Neural cell (in vitro differentiated cells): Measurements from ENCODE around the gene LRP5.

ENCODE experiments used
- CTCF ChIP-seq: fragments of 450-650 bp; IDR thresholded peaks from 2 replicates; pipeline ENCODE4 v1.5.1; 2014; ENCODE audit warnings: antibody characterized with exemption, mild to moderate bottlenecking, moderate library complexity; ENCODE audit not compliant: poor library complexity, severe bottlenecking
- EP300 ChIP-seq: fragments of 450-650 bp; conservative IDR thresholded peaks from 2 replicates; pipeline ENCODE4 v1.6.1; 2014; ENCODE audit warnings: antibody characterized with exemption, mild to moderate bottlenecking, moderate library complexity; ENCODE audit not compliant: poor library complexity, severe bottlenecking
- EZH2 ChIP-seq: fragments of 200-600, 300-800 bp; shearing (Covaris generic), sonication (generic); IDR thresholded peaks from 2 replicates; pipeline ENCODE4 v1.6.1; 2014; ENCODE audit warnings: antibody characterized with exemption, low read length, borderline replicate concordance, mild to moderate bottlenecking; ENCODE audit not compliant: insufficient read depth, poor library complexity, severe bottlenecking
- POLR2AphosphoS5 ChIP-seq: IDR thresholded peaks from 2 replicates; pipeline ENCODE4 v1.6.1; 2012
- RAD21 ChIP-seq: fragments of 450-650 bp; conservative IDR thresholded peaks from 2 replicates; pipeline ENCODE4 v1.6.1; 2014; ENCODE audit warnings: antibody characterized with exemption, mild to moderate bottlenecking, moderate library complexity
- REST ChIP-seq: IDR thresholded peaks from 2 replicates; pipeline ENCODE4 v1.6.1; 2012; ENCODE audit warnings: borderline replicate concordance
- SMC3 ChIP-seq: fragments of 450-650 bp; conservative IDR thresholded peaks from 2 replicates; pipeline ENCODE4 v1.6.1; 2014; ENCODE audit warnings: antibody characterized with exemption, mild to moderate bottlenecking, moderate library complexity; ENCODE audit not compliant: poor library complexity
- TAF1 ChIP-seq: IDR thresholded peaks from 2 replicates; pipeline ENCODE4 v1.6.1; 2012; ENCODE audit warnings: low read depth

- TF ChIP-seq SMC3 (no peak), CTCF (no peak), REST (no peak), EZH2 (no peak), POLR2AphosphoS5 (no peak), TAF1 (no peak), EP300 (no peak), RAD21 (no peak)
Measured at GRCh38 chr11:68264741-68265540, 47.5 kb upstream of the LRP5 start.
